Measurements from ENCODE around the gene TMEM109.
A peak's percentile ranks its signal among the peaks of the same experiment; 100 is the strongest.

TMEM109 gene

DNA sequence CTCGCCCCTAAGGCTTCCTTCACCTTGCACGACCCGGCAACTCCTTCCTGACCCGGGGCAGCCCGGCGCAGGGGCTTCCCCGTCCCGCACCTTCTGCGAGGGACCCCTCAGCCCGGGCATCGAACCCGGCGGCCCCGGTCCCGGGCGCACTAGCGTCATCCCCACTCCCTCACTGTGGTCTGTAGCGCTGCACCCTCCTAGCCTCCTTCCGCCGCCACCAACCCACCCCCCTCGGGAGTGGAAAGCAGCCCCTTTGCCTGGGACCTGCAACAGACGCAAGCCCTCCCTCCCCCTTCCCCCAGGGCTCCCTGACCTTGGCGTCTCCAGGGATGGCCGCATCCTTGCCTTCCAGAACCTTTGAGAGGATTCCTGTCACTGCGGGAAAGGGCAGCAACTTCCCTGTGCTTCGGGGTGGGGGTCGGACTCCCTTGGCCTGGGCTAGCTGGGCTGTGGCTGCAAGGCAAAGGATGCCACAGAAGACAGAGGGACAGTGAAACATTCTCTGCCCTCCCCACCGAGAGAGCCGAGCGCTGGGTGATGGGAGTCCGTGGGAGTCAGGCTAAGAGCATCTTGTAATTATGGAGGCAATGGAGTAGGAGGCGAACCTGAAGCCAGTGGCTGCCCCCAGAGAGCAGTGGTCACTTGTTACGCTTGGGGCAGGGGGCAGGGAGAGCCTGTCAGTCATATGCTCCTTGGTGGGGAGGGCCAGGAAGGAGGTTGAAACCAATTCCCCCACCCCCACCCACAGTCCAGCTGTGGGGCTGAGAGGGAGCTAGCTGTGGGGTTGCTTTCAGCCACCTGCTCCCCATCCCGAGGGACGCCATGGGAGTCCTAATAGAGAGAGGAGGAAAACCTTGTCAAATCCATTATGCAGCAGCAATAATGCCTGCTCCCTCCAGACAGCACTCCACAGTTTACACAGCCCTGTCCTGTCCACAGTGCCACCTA lies 11.2 kb downstream of the TMEM109 start:
- H3K4me3 ChIP-seq (ENCODE audit: low read depth in 1 of 2, low read length in 2 of 2), result peak overlapping the region; percentile 50 to 60
- peak overlapping the region in 1 of 2 donors; percentile 33 for H3K9ac ChIP-seq (ENCODE audit: low read depth in 1 of 2, low read length in 2 of 2)
- peaks cover 14 to 15% of the 10 kb centered on the region in 2 donors for H3K4me1 ChIP-seq (ENCODE audit: control insufficient read depth in 1 of 2, insufficient read depth in 2 of 2, low read length in 2 of 2)
- H3K9me3 ChIP-seq (ENCODE audit: control insufficient read depth in 1 of 2, low read length in 2 of 2), result no peaks in the 10 kb centered on the region
- H3K36me3 ChIP-seq (ENCODE audit: control insufficient read depth in 1 of 2, insufficient read depth in 2 of 2, low read length in 2 of 2), result peaks cover 10 to 28% of the 10 kb centered on the region in 2 donors
- no peak overlapping the region for H3K27ac ChIP-seq (ENCODE audit: low read depth, low read length)
- peaks cover 11 to 27% of the 10 kb centered on the region in 2 donors for H3K27me3 ChIP-seq (ENCODE audit: control insufficient read depth in 1 of 2, insufficient read depth in 2 of 2, low read length in 2 of 2)

DNA sequence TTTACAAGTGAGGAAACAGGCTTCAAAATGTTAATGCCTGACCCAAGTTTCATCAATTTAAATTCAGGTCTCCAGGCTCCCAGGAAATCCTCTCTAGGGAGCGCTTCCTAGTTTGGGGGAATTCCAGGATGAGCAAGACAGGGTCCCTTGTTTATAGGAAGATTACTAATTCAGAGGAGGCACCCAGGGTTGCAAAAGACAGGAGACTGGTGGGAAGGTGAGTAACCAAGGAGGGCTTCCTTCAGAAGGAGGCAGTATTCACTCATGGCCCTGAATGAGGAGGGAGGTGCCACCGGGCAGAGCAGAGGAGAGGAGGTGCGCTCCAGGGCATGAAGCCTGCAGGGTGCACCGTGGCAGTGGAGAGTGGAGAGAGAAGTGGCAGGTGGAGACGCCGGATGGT lies 11.9 kb downstream of the TMEM109 start:
- peaks cover 14 to 15% of the 10 kb centered on the region in 2 donors for H3K4me1 ChIP-seq (ENCODE audit: control insufficient read depth in 1 of 2, insufficient read depth in 2 of 2, low read length in 2 of 2)
- no peak overlapping the region for H3K4me3 ChIP-seq (ENCODE audit: low read depth in 1 of 2, low read length in 2 of 2)
- no peaks in the 10 kb centered on the region for H3K9me3 ChIP-seq (ENCODE audit: control insufficient read depth in 1 of 2, low read length in 2 of 2)
- no peak overlapping the region for H3K9ac ChIP-seq (ENCODE audit: low read depth in 1 of 2, low read length in 2 of 2)
- H3K27ac ChIP-seq (ENCODE audit: low read depth, low read length), result no peak overlapping the region
- peaks cover 4 to 22% of the 10 kb centered on the region in 2 donors for H3K36me3 ChIP-seq (ENCODE audit: control insufficient read depth in 1 of 2, insufficient read depth in 2 of 2, low read length in 2 of 2)
- peaks cover 11 to 27% of the 10 kb centered on the region in 2 donors for H3K27me3 ChIP-seq (ENCODE audit: control insufficient read depth in 1 of 2, insufficient read depth in 2 of 2, low read length in 2 of 2)

DNA sequence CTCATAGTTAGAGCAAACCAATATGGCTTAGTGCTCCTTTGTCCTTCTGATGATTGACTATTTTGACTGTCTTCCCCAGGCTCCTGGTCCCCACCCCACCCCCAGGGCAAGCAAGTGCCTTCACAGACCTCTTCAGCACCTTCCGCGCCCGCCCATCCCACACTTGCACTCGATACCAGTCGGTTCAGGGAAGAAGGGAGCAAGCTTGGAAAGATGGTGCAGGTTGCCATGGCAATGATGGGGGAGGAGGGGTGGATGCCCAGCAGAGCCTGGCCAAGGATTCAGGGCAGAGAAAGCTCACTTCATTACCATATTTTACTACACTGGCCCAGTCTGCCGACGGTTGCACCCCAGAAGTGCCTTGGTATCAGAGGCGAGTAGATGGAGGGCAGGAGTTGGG lies 12.5 kb downstream of the TMEM109 start:
- no peak overlapping the region for H3K9ac ChIP-seq (ENCODE audit: low read depth in 1 of 2, low read length in 2 of 2)
- H3K4me3 ChIP-seq (ENCODE audit: low read depth in 1 of 2, low read length in 2 of 2), result no peak overlapping the region
- peaks cover 14 to 15% of the 10 kb centered on the region in 2 donors for H3K4me1 ChIP-seq (ENCODE audit: control insufficient read depth in 1 of 2, insufficient read depth in 2 of 2, low read length in 2 of 2)
- no peaks in the 10 kb centered on the region for H3K9me3 ChIP-seq (ENCODE audit: control insufficient read depth in 1 of 2, low read length in 2 of 2)
- no peak overlapping the region for H3K27ac ChIP-seq (ENCODE audit: low read depth, low read length)
- H3K36me3 ChIP-seq (ENCODE audit: control insufficient read depth in 1 of 2, insufficient read depth in 2 of 2, low read length in 2 of 2), result peaks cover under 1 to 15% of the 10 kb centered on the region in 2 donors
- H3K27me3 ChIP-seq (ENCODE audit: control insufficient read depth in 1 of 2, insufficient read depth in 2 of 2, low read length in 2 of 2), result peaks cover 11 to 27% of the 10 kb centered on the region in 2 donors

- no peak overlapping the region for H3K4me3 ChIP-seq (ENCODE audit: low read depth in 1 of 2, low read length in 2 of 2)
- H3K4me1 ChIP-seq (ENCODE audit: control insufficient read depth in 1 of 2, insufficient read depth in 2 of 2, low read length in 2 of 2), result peaks cover 14 to 15% of the 10 kb centered on the region in 2 donors
- peaks cover 0 to 9% of the 10 kb centered on the region in 2 donors for H3K36me3 ChIP-seq (ENCODE audit: control insufficient read depth in 1 of 2, insufficient read depth in 2 of 2, low read length in 2 of 2)
- peaks cover 11 to 27% of the 10 kb centered on the region in 2 donors for H3K27me3 ChIP-seq (ENCODE audit: control insufficient read depth in 1 of 2, insufficient read depth in 2 of 2, low read length in 2 of 2)
- no peak overlapping the region for H3K27ac ChIP-seq (ENCODE audit: low read depth, low read length)
- no peak overlapping the region for H3K9ac ChIP-seq (ENCODE audit: low read depth in 1 of 2, low read length in 2 of 2)
- H3K9me3 ChIP-seq (ENCODE audit: control insufficient read depth in 1 of 2, low read length in 2 of 2), result no peaks in the 10 kb centered on the region
Observed at GRCh38 chr11:60927061-60927592, 13.2 kb downstream of the TMEM109 start.

GRCh38 chr11:60927600-60927999 lies 13.6 kb downstream of the TMEM109 start:
- no peaks in the 10 kb centered on the region for H3K9me3 ChIP-seq (ENCODE audit: control insufficient read depth in 1 of 2, low read length in 2 of 2)
- peaks cover 14 to 15% of the 10 kb centered on the region in 2 donors for H3K4me1 ChIP-seq (ENCODE audit: control insufficient read depth in 1 of 2, insufficient read depth in 2 of 2, low read length in 2 of 2)
- peaks cover 0 to 4% of the 10 kb centered on the region in 2 donors for H3K36me3 ChIP-seq (ENCODE audit: control insufficient read depth in 1 of 2, insufficient read depth in 2 of 2, low read length in 2 of 2)
- H3K9ac ChIP-seq (ENCODE audit: low read depth in 1 of 2, low read length in 2 of 2), result no peak overlapping the region
- no peak overlapping the region for H3K4me3 ChIP-seq (ENCODE audit: low read depth in 1 of 2, low read length in 2 of 2)
- H3K27me3 ChIP-seq (ENCODE audit: control insufficient read depth in 1 of 2, insufficient read depth in 2 of 2, low read length in 2 of 2), result peaks cover 11 to 27% of the 10 kb centered on the region in 2 donors
- no peak overlapping the region for H3K27ac ChIP-seq (ENCODE audit: low read depth, low read length)

- H3K27ac ChIP-seq (ENCODE audit: low read depth, low read length), result no peak overlapping the region
- no peak overlapping the region for H3K9ac ChIP-seq (ENCODE audit: low read depth in 1 of 2, low read length in 2 of 2)
- no peaks in the 10 kb centered on the region for H3K36me3 ChIP-seq (ENCODE audit: control insufficient read depth in 1 of 2, insufficient read depth in 2 of 2, low read length in 2 of 2)
- peaks cover 14 to 15% of the 10 kb centered on the region in 2 donors for H3K4me1 ChIP-seq (ENCODE audit: control insufficient read depth in 1 of 2, insufficient read depth in 2 of 2, low read length in 2 of 2)
- H3K27me3 ChIP-seq (ENCODE audit: control insufficient read depth in 1 of 2, insufficient read depth in 2 of 2, low read length in 2 of 2), result peaks cover 11 to 27% of the 10 kb centered on the region in 2 donors
- H3K4me3 ChIP-seq (ENCODE audit: low read depth in 1 of 2, low read length in 2 of 2), result no peak overlapping the region
- no peaks in the 10 kb centered on the region for H3K9me3 ChIP-seq (ENCODE audit: control insufficient read depth in 1 of 2, low read length in 2 of 2)
Observed at GRCh38 chr11:60928563-60929001, 14.6 kb downstream of the TMEM109 start.

- no peaks in the 10 kb centered on the region for H3K36me3 ChIP-seq (ENCODE audit: control insufficient read depth in 1 of 2, insufficient read depth in 2 of 2, low read length in 2 of 2)
- peaks cover 10 to 20% of the 10 kb centered on the region in 2 donors for H3K27me3 ChIP-seq (ENCODE audit: control insufficient read depth in 1 of 2, insufficient read depth in 2 of 2, low read length in 2 of 2)
- peaks cover 6 to 7% of the 10 kb centered on the region in 2 donors for H3K4me1 ChIP-seq (ENCODE audit: control insufficient read depth in 1 of 2, insufficient read depth in 2 of 2, low read length in 2 of 2)
- no peak overlapping the region for H3K27ac ChIP-seq (ENCODE audit: low read depth, low read length)
- H3K9ac ChIP-seq (ENCODE audit: low read depth in 1 of 2, low read length in 2 of 2), result no peak overlapping the region
- no peaks in the 10 kb centered on the region for H3K9me3 ChIP-seq (ENCODE audit: control insufficient read depth in 1 of 2, low read length in 2 of 2)
- H3K4me3 ChIP-seq (ENCODE audit: low read depth in 1 of 2, low read length in 2 of 2), result no peak overlapping the region
Observed at GRCh38 chr11:60929764-60930163, 15.8 kb downstream of the TMEM109 start.

GRCh38 chr11:60930394-60930793 lies 16.4 kb downstream of the TMEM109 start:
- H3K36me3 ChIP-seq (ENCODE audit: control insufficient read depth in 1 of 2, insufficient read depth in 2 of 2, low read length in 2 of 2), result no peaks in the 10 kb centered on the region
- no peak overlapping the region for H3K9ac ChIP-seq (ENCODE audit: low read depth in 1 of 2, low read length in 2 of 2)
- peaks cover 0 to under 1% of the 10 kb centered on the region in 2 donors for H3K4me1 ChIP-seq (ENCODE audit: control insufficient read depth in 1 of 2, insufficient read depth in 2 of 2, low read length in 2 of 2)
- no peak overlapping the region for H3K27ac ChIP-seq (ENCODE audit: low read depth, low read length)
- no peak overlapping the region for H3K4me3 ChIP-seq (ENCODE audit: low read depth in 1 of 2, low read length in 2 of 2)
- H3K9me3 ChIP-seq (ENCODE audit: control insufficient read depth in 1 of 2, low read length in 2 of 2), result no peaks in the 10 kb centered on the region
- H3K27me3 ChIP-seq (ENCODE audit: control insufficient read depth in 1 of 2, insufficient read depth in 2 of 2, low read length in 2 of 2), result peaks cover 4 to 13% of the 10 kb centered on the region in 2 donors

- Histone ChIP-seq H3K27me3 (ENCODE audit: control insufficient read depth in 1 of 2, insufficient read depth in 2 of 2, low read length in 2 of 2) (no peaks in the 10 kb centered on the region), H3K4me1 (ENCODE audit: control insufficient read depth in 1 of 2, insufficient read depth in 2 of 2, low read length in 2 of 2) (no peaks in the 10 kb centered on the region), H3K36me3 (ENCODE audit: control insufficient read depth in 1 of 2, insufficient read depth in 2 of 2, low read length in 2 of 2) (no peaks in the 10 kb centered on the region), H3K9ac (ENCODE audit: low read depth in 1 of 2, low read length in 2 of 2) (no peak overlapping the region), H3K27ac (ENCODE audit: low read depth, low read length) (no peak overlapping the region), H3K4me3 (ENCODE audit: low read depth in 1 of 2, low read length in 2 of 2) (no peak overlapping the region), H3K9me3 (ENCODE audit: control insufficient read depth in 1 of 2, low read length in 2 of 2) (no peaks in the 10 kb centered on the region)
Observed at GRCh38 chr11:60931917-60932316, 18.0 kb downstream of the TMEM109 start.
